Activated CD4-positive, alpha-beta T cell treated with anti-CD3 and anti-CD28 coated beads, Interleukin-2, amount 10 ng/mL, durations not matched to agents 24 days and 14 days (primary cell): ENCODE results near the gene CEP19. TPM values are rescaled to one million over a fixed set of nuclear protein-coding genes. Genes with fewer than 3 reads are reported as not detected.

Experiments used
- DNase-seq: peaks from one replicate; pipeline ENCODE4 v3.0.0; 2022
- H3K27ac Mint-ChIP-seq: one replicate; pipeline ENCODE4 v1.8.0; 2022; ENCODE audit warnings: mild to moderate bottlenecking, mixed read lengths
- H3K27me3 Mint-ChIP-seq: one replicate; pipeline ENCODE4 v1.8.0; 2022; ENCODE audit warnings: mixed read lengths
- H3K36me3 Mint-ChIP-seq: one replicate; pipeline ENCODE4 v1.8.0; 2022; ENCODE audit warnings: low read depth, mild to moderate bottlenecking, mixed read lengths
- H3K4me1 Mint-ChIP-seq: one replicate; pipeline ENCODE4 v1.8.0; 2021; ENCODE audit warnings: mixed read lengths
- H3K4me3 Mint-ChIP-seq: one replicate; pipeline ENCODE4 v1.8.0; 2022; ENCODE audit warnings: mild to moderate bottlenecking, moderate library complexity, mixed read lengths
- H3K9me3 Mint-ChIP-seq: one replicate; pipeline ENCODE4 v1.8.0; 2021; ENCODE audit warnings: mixed read lengths
- intact Hi-C: fragments of 100-400 bp; cut with micrococcal nuclease; formaldehyde crosslinking; loops from one replicate; pipeline ENCODE4 v1.15.1; 2023
- total RNA-seq: library from RNA; stranded (reverse); gene quantifications from 2 replicates; pipeline ENCODE4 v1.2.3, GENCODE V29; 2022

Gene CEP19
- total RNA-seq, 1 donor from 2014 or later: 3.9 TPM

GRCh38 chr3:196667056-196667825 is 44.8 kb downstream of the CEP19 start:
- no peaks in the 10 kb centered on the region for H3K27me3 Mint-ChIP-seq
- H3K9me3 Mint-ChIP-seq: no peaks in the 10 kb centered on the region
- intact Hi-C loops: no loop called here
- H3K4me1 Mint-ChIP-seq: peaks cover 16% of the 10 kb centered on the region
- no peak overlapping the region for H3K4me3 Mint-ChIP-seq
- no peaks in the 10 kb centered on the region for H3K36me3 Mint-ChIP-seq
- no peak overlapping the region for H3K27ac Mint-ChIP-seq
- DNase-seq: no peak

GRCh38 chr3:196666001-196666867 is 45.8 kb downstream of the CEP19 start:
- Mint-ChIP-seq H3K27me3 (no peaks in the 10 kb centered on the region), H3K9me3 (no peaks in the 10 kb centered on the region), H3K27ac (no peak overlapping the region), H3K36me3 (peaks cover 3% of the 10 kb centered on the region), H3K4me1 (peaks cover 11% of the 10 kb centered on the region), H3K4me3 (no peak overlapping the region)
- intact Hi-C loops: no loop called here
- no peak for DNase-seq

DNA sequence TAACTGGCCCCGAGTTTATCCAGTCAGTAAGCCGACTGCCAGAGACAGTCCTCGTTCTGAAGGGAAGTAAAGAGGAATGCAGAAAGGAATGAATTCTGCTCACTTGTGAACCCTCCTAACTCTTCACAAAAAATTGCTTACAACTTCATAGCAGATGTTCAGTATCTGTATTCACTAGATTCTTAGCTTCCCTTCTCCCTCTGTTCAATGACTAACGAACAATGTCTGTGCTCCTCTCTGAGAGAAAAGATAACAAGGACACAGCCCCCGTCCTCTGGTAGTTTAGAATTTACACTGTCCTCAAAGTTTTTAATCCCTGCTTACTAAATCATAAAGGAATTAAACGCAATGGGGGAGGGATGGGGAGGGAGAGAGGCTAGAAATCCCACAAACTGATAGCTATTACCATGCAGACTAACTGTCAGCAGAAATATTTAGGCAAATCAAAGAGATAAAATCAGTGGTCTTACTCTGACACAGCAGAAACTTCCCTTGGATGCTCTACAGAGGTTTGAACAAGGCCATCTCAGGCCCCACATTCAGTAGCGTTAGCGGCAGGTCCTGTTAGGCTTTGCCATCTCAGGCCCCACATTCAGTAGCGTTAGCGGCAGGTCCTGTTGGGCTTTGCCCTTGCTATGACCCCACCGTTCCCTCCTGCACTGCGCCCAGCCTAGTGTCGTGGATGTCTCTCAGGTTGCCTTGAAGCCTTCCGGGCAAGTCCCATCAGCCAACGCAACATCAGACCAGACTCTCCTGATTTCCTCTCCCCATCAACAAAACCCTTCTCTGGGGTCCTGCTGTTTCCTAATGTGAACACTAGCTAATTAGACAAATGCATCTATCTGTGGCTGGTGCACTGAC is 49.1 kb downstream of the CEP19 start:
- no peak overlapping the region for H3K4me3 Mint-ChIP-seq
- H3K27me3 Mint-ChIP-seq: no peaks in the 10 kb centered on the region
- intact Hi-C loops: no loop called here
- DNase-seq: no peak
- peaks cover 16% of the 10 kb centered on the region for H3K36me3 Mint-ChIP-seq
- H3K4me1 Mint-ChIP-seq: peaks cover 2% of the 10 kb centered on the region
- no peaks in the 10 kb centered on the region for H3K9me3 Mint-ChIP-seq
- H3K27ac Mint-ChIP-seq: no peak overlapping the region

- Mint-ChIP-seq H3K4me1 (peaks cover 2% of the 10 kb centered on the region), H3K27me3 (no peaks in the 10 kb centered on the region), H3K27ac (no peak overlapping the region), H3K4me3 (no peak overlapping the region), H3K9me3 (no peaks in the 10 kb centered on the region), H3K36me3 (peaks cover 23% of the 10 kb centered on the region)
- intact Hi-C loops: no loop called here
- DNase-seq: no peak
These were observed 50.0 kb downstream of the CEP19 start for GRCh38 chr3:196662033-196662432.

GRCh38 chr3:196661400-196661799 is 50.6 kb downstream of the CEP19 start:
- DNase-seq: no peak
- Mint-ChIP-seq H3K27me3 (no peaks in the 10 kb centered on the region), H3K9me3 (no peaks in the 10 kb centered on the region), H3K27ac (no peak overlapping the region), H3K4me1 (peaks cover 2% of the 10 kb centered on the region), H3K36me3 (peaks cover 26% of the 10 kb centered on the region), H3K4me3 (no peak overlapping the region)
- intact Hi-C loops: no loop called here

- H3K36me3 Mint-ChIP-seq: peaks cover 30% of the 10 kb centered on the region
- H3K9me3 Mint-ChIP-seq: no peaks in the 10 kb centered on the region
- H3K27me3 Mint-ChIP-seq: no peaks in the 10 kb centered on the region
- H3K27ac Mint-ChIP-seq: no peak overlapping the region
- no peak for DNase-seq
- intact Hi-C loops: no loop called here
- peaks cover 2% of the 10 kb centered on the region for H3K4me1 Mint-ChIP-seq
- H3K4me3 Mint-ChIP-seq: no peak overlapping the region
These were observed 51.5 kb downstream of the CEP19 start for GRCh38 chr3:196660381-196661166.

DNA sequence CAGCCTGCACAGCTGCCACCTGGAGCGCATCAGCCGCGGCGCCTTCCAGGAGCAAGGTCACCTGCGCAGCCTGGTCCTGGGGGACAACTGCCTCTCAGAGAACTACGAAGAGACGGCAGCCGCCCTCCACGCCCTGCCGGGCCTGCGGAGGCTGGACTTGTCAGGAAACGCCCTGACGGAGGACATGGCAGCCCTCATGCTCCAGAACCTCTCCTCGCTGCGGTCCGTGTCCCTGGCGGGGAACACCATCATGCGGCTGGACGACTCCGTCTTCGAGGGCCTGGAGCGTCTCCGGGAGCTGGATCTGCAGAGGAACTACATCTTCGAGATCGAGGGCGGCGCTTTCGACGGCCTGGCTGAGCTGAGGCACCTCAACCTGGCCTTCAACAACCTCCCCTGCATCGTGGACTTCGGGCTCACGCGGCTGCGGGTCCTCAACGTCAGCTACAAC is 52.1 kb downstream of the CEP19 start:
- Mint-ChIP-seq H3K27ac (no peak overlapping the region), H3K36me3 (peaks cover 33% of the 10 kb centered on the region), H3K9me3 (no peaks in the 10 kb centered on the region), H3K4me3 (no peak overlapping the region), H3K4me1 (peaks cover 2% of the 10 kb centered on the region), H3K27me3 (no peaks in the 10 kb centered on the region)
- intact Hi-C loops: no loop called here
- DNase-seq: no peak

Other genes starting within 250 kb of the CEP19 start
- 32.8 and 33.3 TPM in 2 replicates for gene RNF168, start 208.5 kb downstream of the CEP19 start, total RNA-seq
- gene SMCO1, start 196.9 kb downstream of the CEP19 start, total RNA-seq: not detected in 2 replicates
- 18.4 and 24.5 TPM in 2 replicates for gene WDR53, start 143.7 kb downstream of the CEP19 start, total RNA-seq
- gene FBXO45, start 143.6 kb downstream of the CEP19 start, total RNA-seq: 25.5 and 25.9 TPM in 2 replicates
- 38.2 and 39.0 TPM in 2 replicates for gene NRROS, start 72.6 kb downstream of the CEP19 start, total RNA-seq
- 54.3 and 54.5 TPM in 2 replicates for gene PIGX, start 127 bp upstream of the CEP19 start, total RNA-seq
- 81.1 and 92.5 TPM in 2 replicates for gene PAK2, start 27.6 kb upstream of the CEP19 start, total RNA-seq
- 44.2 and 47.2 TPM in 2 replicates for gene SENP5, start 155.7 kb upstream of the CEP19 start, total RNA-seq
- gene NCBP2, start 230.3 kb upstream of the CEP19 start, total RNA-seq: 101 and 105 TPM in 2 replicates